Parathyroid adenoma (tissue), 2 donors: ENCODE measurements around the gene WDFY2.

Source experiments
- H2AFZ ChIP-seq: fragments of 300-600 bp; sonication (generic); one replicate; pipeline ENCODE4 v1.7.0; 2017; ENCODE audit warnings: antibody characterized with exemption, mild to moderate bottlenecking
- H3K27ac ChIP-seq: fragments of 300-600 bp; sonication (generic); one replicate; pipeline ENCODE4 v1.7.0; 2017
- H3K27me3 ChIP-seq: fragments of 300-600 bp; sonication (generic); one replicate; pipeline ENCODE4 v1.7.0; 2017; ENCODE audit warnings: low read length; ENCODE audit not compliant: control insufficient read depth, insufficient read depth
- H3K36me3 ChIP-seq: fragments of 300-600 bp; sonication (generic); one replicate; pipeline ENCODE4 v1.7.0; 2017; ENCODE audit warnings: low read length; ENCODE audit not compliant: control insufficient read depth, insufficient read depth
- H3K4me1 ChIP-seq: fragments of 300-600 bp; sonication (generic); one replicate; pipeline ENCODE4 v1.7.0; 2017; ENCODE audit warnings: control low read depth
- H3K4me2 ChIP-seq: fragments of 300-600 bp; sonication (generic); one replicate; pipeline ENCODE4 v1.7.0; 2017; ENCODE audit warnings: low read length
- H3K4me3 ChIP-seq: fragments of 300-600 bp; sonication (generic); one replicate; pipeline ENCODE4 v1.7.0; 2017; ENCODE audit warnings: low read depth, low read length
- H3K79me2 ChIP-seq: fragments of 300-600 bp; sonication (generic); one replicate; pipeline ENCODE4 v1.7.0; 2017; ENCODE audit warnings: control low read depth
- H3K9ac ChIP-seq: fragments of 300-600 bp; sonication (generic); one replicate; pipeline ENCODE4 v1.7.0; 2017; ENCODE audit warnings: mild to moderate bottlenecking
- H3K9me3 ChIP-seq: fragments of 300-600 bp; sonication (generic); one replicate; pipeline ENCODE4 v1.7.0; 2017; ENCODE audit warnings: low read length; ENCODE audit not compliant: control insufficient read depth
- CTCF ChIP-seq: fragments of 300-600 bp; sonication (generic); IDR thresholded peaks from one replicate; pipeline ENCODE4 v1.7.0; 2017; ENCODE audit warnings: antibody characterized with exemption, mild to moderate bottlenecking
- donor health status: primary hyperparathyroidism.

The WDFY2 gene

GRCh38 chr13:51808811-51809210, 224.5 kb downstream of the WDFY2 start:
- Histone ChIP-seq H3K79me2 (no peaks in the 10 kb centered on the region), H3K9ac (no peak overlapping the region), H2AFZ (no peak overlapping the region), H3K27me3 (no peaks in the 10 kb centered on the region), H3K9me3 (no peaks in the 10 kb centered on the region), H3K4me2 (no peak overlapping the region), H3K36me3 (no peaks in the 10 kb centered on the region), H3K4me1 (no peaks in the 10 kb centered on the region), H3K27ac (no peak overlapping the region), H3K4me3 (no peak overlapping the region)
- TF ChIP-seq CTCF: no peak

DNA sequence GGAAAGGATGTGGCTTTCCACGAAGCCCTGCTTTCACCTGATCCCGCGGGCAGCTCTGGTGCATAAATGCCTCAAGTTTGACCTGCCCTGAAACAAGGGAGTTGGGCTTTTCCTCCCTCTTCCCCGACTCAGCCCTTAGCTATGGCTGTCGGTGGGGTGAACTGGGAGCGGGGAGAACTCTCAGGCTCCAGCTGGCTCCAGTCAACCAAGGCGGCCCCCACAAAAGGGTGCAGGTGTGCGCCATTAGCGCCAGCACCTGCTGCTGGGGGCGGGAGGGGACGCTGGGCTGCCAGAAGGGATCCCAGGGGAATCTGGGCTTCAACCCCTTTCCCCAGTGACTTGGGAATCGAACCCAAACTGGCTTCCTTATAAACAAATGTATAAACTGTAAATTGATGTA, 226.8 kb downstream of the WDFY2 start:
- Histone ChIP-seq H3K27me3 (no peaks in the 10 kb centered on the region), H3K79me2 (no peaks in the 10 kb centered on the region)

DNA sequence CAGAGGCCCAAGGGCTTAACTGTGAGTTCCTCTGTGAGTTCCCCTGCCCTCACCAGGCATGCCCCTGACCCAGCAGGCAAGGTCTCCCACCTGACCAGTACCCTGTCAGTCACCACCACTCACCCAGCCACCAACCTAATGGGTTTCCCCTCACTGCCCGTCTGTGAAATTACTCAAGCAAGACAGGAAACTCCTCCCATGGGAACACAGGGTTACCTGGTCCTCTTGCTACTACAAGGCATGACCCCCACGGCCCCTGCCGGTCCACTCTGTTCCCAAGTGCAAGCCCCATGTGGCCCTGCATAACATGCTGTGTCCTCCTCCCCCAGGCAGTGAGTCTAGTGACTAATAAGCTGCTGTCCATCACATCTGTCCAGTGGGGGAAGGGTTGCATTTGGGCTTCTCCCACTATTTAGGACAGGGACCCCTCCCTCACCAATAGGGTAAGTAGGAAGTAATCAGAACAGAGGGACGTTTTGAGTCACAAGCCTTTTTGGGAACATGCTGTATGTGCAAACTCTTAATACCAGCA, 227.7 kb downstream of the WDFY2 start:
- no peaks in the 10 kb centered on the region for H3K27me3 ChIP-seq
- no peak overlapping the region for H3K27ac ChIP-seq
- no peaks in the 10 kb centered on the region for H3K4me1 ChIP-seq

More for the DNA sequence above, 226.8 kb downstream of the WDFY2 start:
- Histone ChIP-seq H3K9me3 (no peaks in the 10 kb centered on the region), H3K9ac (no peak overlapping the region), H3K4me2 (no peak overlapping the region), H3K27ac (no peak overlapping the region), H3K4me1 (no peaks in the 10 kb centered on the region), H2AFZ (no peak overlapping the region), H3K4me3 (no peak overlapping the region), H3K36me3 (no peaks in the 10 kb centered on the region)
- no peak for TF ChIP-seq CTCF

DNA sequence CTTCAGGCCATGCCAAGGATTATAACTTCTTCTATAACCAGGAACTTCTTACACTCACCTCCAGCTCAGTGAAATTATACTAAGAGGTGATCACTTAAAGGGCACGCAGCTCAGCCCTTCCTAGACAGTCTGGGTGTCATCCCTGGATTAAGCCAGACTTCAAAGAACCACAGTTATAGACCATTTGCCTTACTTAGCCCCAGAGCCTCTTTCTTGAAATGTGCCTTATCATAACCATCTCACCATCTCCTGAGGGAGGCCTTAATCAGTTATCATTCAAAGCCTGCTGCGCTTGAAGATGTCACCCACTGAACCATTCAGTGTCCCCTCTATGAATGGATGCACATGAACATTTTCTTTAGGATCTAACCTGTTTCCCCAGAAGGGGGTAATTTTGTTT, 229.8 kb downstream of the WDFY2 start:
- TF ChIP-seq CTCF: no peak
- Histone ChIP-seq H2AFZ (no peak overlapping the region), H3K4me1 (no peaks in the 10 kb centered on the region), H3K4me2 (no peak overlapping the region), H3K4me3 (no peak overlapping the region), H3K36me3 (no peaks in the 10 kb centered on the region), H3K9ac (no peak overlapping the region), H3K9me3 (no peaks in the 10 kb centered on the region), H3K27ac (no peak overlapping the region), H3K27me3 (no peaks in the 10 kb centered on the region), H3K79me2 (no peaks in the 10 kb centered on the region)

More for the DNA sequence above, 227.7 kb downstream of the WDFY2 start:
- no peaks in the 10 kb centered on the region for H3K79me2 ChIP-seq
- H3K4me3 ChIP-seq: no peak overlapping the region
- no peaks in the 10 kb centered on the region for H3K9me3 ChIP-seq
- no peak overlapping the region for H2AFZ ChIP-seq
- no peaks in the 10 kb centered on the region for H3K36me3 ChIP-seq
- no peak overlapping the region for H3K9ac ChIP-seq
- no peak overlapping the region for H3K4me2 ChIP-seq
- TF ChIP-seq CTCF: no peak

DNA sequence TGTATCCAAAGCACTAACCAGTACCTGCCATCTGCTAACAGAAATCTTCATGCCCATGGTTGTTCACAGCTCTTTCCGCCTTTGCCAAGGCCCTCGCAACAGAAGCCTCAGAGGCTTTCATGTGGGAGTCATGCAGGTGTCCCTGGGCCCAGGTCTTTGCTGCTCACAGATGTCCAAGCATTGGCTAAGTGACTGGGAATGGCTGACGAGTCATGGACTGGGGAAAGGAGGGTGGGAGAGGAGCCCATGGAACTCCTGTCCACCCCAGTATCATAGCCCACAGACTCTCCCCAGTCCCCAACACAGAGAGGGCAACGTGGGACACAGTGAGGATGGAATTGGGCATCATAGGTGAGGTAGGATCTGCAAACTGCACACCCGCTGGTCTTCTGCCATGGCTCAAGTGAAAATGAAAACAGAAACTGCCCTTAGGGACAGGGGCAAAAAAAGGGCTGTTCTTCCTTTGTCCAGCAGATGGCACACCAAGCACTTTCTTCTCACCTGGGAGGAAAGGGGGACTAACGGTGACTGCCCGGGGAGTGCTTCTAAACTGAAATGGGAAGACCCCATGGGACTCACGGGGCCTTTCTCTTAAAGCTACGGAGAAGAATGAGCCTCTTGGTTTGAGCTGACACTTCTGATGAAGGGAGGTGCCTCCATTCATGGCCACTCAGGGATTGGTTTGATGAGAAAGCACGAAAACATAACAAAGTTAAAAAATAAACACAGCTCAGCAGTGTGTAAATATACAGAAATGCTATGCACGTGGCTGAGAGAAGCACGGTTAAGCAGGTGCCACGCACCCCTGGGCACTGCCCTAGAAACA, 230.8 kb downstream of the WDFY2 start:
- H3K27ac ChIP-seq: no peak overlapping the region
- H3K36me3 ChIP-seq: no peaks in the 10 kb centered on the region
- H3K9ac ChIP-seq: no peak overlapping the region
- H3K4me1 ChIP-seq: peaks cover 3% of the 10 kb centered on the region
- peak; percentile 65 for TF ChIP-seq CTCF
- no peak overlapping the region for H3K4me3 ChIP-seq
- H3K9me3 ChIP-seq: no peaks in the 10 kb centered on the region
- no peaks in the 10 kb centered on the region for H3K27me3 ChIP-seq
- peak overlapping the region; percentile 78 for H2AFZ ChIP-seq
- H3K4me2 ChIP-seq: peak overlapping the region; percentile 55
- no peaks in the 10 kb centered on the region for H3K79me2 ChIP-seq
